GM19395 (cell line): ENCODE results near the gene TENT4A.
A peak's percentile ranks its signal among the peaks of the same experiment; 100 is the strongest.

Experiments used
- ATAC-seq: cut with Tn5 transposase; IDR thresholded peaks from one replicate; pipeline ENCODE4 v1.9.1; 2021; ENCODE audit warnings: mild to moderate bottlenecking, moderate library complexity; ENCODE audit not compliant: unreplicated experiment

The TENT4A gene

DNA sequence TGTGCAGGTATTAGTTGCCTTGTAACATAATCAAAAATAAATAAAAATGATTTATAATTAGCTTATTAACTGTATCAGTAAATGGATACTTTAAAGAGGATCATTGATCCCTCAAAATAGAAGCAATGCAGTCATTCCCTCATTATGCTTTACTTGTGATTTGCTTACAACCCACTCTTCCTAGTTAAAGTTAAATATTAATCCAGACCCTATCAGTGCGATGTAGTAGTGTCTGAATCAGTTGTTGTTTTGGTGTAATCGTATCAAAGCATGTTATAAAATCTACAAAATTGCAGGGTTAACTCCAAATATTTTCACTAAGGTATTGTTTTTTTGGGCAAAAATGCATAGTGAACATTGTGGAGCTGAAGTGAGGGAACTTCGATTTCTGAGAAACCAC, 17.6 kb downstream of the TENT4A start:
- ATAC-seq = no peak

GRCh38 chr5:6731465-6732237, 18.4 kb downstream of the TENT4A start:
- ATAC-seq = no peak

DNA sequence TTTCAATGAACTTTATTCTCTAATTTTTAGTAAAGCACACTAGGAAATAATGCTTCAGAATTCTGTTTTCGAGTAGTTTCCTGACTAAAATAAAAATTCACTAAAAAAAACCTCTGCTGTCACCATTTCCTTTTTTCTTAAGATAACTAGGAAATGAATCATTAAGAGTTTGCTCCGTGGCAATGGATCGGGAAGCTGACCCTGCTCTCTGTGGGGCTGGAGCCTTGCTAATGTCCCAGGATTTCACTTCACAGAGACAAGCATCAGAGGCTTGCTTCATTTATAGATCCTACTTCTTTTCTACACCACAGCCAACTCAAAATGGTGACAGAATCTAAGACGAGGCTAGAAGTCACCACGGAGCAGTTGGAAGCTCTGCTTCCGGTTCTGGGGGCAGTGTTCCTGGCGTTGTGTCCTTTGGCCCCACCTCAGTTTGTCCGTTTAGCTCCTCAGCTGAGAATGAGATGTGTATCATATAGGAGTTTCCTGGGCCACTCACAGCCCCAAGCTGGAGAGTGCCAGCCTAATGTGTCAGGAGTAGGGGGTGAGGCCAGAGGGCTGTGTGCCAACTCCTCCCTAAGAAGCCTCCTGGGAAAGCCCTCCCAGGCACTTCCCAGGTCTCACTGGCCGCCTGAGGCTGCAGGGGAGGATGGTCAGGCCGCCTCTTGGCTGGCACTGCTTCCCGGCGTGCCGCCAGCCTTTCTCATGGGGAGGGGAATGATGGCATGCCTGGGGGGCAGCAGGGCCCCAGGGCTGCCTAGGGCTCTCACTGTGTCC, 19.6 kb downstream of the TENT4A start:
- ATAC-seq = no peak

- ATAC-seq = no peak
Measured at GRCh38 chr5:6733411-6734242, 20.4 kb downstream of the TENT4A start.

- no peak for ATAC-seq
Measured at GRCh38 chr5:6734243-6734700, 21.0 kb downstream of the TENT4A start.

GRCh38 chr5:6734781-6735180, 21.5 kb downstream of the TENT4A start:
- no peak for ATAC-seq

- no peak for ATAC-seq
Measured at GRCh38 chr5:6736106-6736505, 22.9 kb downstream of the TENT4A start.

- peak; percentile 6 for ATAC-seq
Measured at GRCh38 chr5:6736524-6737042, 23.4 kb downstream of the TENT4A start.

GRCh38 chr5:6737043-6737941, 24.1 kb downstream of the TENT4A start:
- ATAC-seq = peak; percentile 88

DNA sequence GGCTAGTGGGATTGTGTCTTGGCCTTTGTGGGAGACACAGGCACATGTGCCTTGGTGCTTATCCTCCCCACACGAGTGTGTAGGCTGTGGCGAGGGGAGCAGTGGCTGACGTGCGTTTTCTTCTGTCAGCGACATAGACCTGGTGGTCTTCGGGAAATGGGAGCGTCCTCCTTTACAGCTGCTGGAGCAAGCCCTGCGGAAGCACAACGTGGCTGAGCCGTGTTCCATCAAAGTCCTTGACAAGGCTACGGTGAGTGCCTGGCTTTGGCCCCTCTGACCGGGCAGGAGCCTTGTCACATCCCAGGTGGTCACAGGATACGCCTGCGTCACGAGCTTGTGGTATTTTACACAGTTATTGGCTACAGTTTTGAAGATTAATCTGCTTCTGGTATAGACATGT, 26.4 kb downstream of the TENT4A start:
- ATAC-seq = no peak

- ATAC-seq = no peak
Measured at GRCh38 chr5:6740586-6741150, 27.4 kb downstream of the TENT4A start.

DNA sequence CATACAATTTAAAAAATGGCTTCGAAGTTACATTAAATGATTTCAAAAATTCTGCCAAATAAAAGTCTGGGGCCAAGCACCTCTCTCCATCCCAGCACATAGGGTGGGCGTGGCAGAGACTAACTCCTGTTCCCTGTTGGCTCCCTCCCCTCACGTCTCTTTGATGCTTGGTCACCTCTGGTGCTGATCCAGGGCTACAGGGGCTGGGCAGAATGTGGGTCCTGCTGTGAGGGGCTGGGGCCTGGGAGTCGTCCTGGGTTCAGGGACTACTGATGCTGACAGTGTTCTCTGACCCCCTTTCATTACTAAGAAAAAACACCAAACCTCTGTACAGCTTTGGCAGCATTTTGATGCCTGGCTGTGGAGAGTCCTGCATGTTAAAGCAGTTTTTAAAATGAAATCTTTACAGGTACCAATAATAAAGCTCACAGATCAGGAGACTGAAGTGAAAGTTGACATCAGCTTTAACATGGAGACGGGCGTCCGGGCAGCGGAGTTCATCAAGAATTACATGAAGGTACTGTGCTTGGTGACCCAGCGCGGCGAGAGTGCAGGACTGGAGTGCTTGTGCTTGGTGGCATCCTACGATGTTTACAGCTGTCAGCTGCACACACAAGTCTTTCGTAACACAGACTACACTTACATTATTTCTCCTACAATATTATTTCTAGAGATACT, 29.0 kb downstream of the TENT4A start:
- no peak for ATAC-seq

GRCh38 chr5:6743161-6743560, 29.9 kb downstream of the TENT4A start:
- ATAC-seq = no peak

GRCh38 chr5:6744841-6745705, 31.8 kb downstream of the TENT4A start:
- no peak for ATAC-seq

GRCh38 chr5:6745706-6746222, 32.5 kb downstream of the TENT4A start:
- peak; percentile 82 for ATAC-seq

- no peak for ATAC-seq
Measured at GRCh38 chr5:6746244-6746643, 33.0 kb downstream of the TENT4A start.

GRCh38 chr5:6747103-6747502, 33.9 kb downstream of the TENT4A start:
- no peak for ATAC-seq

DNA sequence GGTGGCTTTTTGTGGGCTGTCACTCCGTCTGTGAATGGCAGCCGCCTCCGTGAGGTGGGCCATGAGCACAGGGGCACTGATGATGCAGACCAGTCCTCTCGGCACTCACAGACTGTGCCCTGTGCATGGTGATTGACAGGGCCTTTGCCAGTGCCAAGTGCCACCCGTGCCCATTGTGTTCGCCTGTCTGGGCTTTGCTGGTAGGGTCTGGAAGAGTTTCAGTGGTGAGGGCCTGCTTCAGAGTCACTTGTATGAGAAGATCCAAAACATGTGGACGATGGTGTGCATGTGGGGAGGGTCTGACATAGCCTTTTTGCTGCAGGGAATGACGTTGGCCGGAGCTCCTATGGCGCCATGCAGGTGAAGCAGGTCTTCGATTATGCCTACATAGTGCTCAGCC, 34.9 kb downstream of the TENT4A start:
- no peak for ATAC-seq
